NCI-H1930 (cell line): ENCODE measurements around the gene ACAD8.
"Not testable (repeated sequence)": the region's sequence is repeated elsewhere in the genome, so short reads cannot be mapped to it uniquely, and the experiment has no call there.

Experiments
- DNase-seq, 2 experiments: peaks; one replicate each; lab custom pipeline; 2025; lab: John Stamatoyannopoulos, UW

ACAD8 gene

DNA sequence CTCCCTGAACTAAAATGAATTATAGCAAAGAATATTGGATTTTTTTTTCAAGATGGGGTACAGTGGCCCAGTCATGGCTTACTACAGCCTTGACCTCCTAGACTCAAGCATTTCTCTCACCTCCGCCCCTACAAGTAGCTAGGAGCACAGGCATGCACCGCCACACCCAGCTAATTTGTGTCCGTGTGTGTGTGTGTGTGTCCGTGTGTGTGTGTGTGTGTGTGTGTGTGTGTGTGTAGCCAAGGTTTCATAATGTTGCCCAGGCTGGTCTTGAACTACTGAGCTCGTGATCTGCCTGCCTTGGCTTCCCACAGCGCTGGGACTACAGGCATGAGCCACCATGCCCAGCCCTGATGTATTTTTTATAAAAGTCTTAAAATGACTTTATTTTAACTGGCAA is 12.8 kb upstream of the ACAD8 start:
- DNase-seq = no peak

DNA sequence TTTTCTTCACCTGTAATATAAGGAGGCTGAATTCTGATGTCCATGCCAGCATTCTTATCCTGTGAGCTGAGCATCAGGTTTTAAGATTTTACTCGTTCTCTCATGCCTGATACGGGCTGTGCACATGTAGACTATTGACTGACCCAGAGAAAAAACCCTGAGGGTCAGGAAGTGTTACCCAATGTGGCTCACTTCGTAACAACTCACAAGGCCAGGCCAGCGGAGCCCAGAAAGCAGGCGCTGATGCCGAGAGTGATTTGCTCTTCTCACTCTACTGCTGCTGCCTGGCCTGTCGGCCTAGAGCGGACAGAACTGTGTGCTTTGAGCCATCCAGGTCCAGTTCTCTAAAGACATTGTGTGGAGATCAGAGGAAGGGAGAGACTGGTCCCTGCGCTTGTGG is 11.0 kb upstream of the ACAD8 start:
- no peak for DNase-seq

DNA sequence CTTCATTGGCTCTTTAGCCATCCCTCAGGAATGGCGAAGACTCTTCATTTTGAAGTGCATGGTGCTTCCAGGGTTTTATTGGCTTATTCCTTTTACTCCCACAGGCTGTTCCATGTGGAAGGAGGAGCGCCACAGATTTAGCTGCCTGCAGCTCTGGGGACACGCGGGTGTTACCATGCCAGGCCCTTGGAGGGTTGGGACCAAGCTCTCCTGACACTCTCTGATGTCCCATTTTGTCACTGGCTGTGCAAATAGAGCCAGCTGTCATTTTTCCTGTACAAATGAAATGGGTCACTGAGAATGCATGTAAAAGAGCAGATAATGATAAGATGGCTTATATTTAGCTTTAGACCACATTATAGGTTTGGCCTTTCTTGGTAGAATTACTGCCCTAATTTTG is 9.5 kb upstream of the ACAD8 start:
- no peak for DNase-seq

DNA sequence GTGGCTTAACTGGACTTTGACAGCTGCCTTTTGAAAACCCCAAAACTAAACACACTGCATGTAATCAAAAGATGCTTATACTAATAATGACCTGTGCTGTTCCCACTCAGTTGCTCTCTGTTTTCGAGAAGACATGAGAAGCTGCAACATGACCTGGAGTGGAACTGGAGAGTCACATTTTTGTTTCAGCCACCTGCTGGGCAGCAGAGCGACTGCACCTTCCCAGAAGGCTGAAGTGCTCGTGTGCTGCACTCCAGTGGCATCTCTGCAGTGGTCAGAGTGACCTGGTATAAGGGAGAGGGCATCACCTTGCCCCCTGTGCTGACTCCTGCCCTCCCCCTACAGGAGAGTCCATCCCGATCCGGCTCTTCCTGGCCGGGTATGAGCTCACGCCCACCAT is 8.8 kb upstream of the ACAD8 start:
- no peak for DNase-seq

DNA sequence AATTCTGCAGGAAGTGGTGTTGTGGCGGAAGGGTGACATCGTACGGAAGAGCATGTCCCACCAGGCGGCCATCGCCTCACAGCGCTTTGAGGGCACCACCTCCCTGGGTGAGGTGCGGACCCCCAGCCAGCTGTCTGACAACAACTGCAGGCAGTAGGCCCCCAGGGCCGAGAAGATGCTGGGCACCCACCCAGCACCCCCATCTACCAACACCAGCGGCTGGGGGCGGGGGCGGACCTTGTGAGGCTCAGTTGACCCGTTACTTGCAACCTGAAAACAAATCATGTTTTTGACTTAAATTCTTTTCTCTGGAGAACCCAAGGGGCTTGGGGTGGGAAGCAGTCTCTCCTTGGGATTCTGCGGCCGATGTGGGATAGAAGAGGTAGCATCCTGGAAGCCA is 7.9 kb upstream of the ACAD8 start:
- no peak for DNase-seq

DNA sequence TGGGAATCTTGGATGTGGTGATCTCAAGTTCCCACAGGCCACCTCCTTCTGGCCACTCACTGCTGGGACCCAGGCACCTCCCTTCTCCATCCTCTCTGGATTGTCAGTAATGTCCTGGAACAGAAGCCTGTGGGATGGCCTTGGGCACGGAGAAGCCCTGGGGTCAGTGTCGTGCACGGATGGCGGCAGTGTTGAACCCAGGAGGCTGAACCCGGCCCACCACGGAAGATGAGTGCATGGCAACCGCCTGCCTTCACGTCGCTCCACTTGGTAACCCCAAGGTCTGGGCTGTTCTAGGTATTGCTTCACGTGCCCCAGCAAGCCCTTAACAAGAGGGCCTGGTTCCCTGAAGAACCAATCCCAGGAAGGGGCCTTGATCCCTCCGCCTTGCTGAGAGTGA is 7.3 kb upstream of the ACAD8 start:
- no peak for DNase-seq

DNA sequence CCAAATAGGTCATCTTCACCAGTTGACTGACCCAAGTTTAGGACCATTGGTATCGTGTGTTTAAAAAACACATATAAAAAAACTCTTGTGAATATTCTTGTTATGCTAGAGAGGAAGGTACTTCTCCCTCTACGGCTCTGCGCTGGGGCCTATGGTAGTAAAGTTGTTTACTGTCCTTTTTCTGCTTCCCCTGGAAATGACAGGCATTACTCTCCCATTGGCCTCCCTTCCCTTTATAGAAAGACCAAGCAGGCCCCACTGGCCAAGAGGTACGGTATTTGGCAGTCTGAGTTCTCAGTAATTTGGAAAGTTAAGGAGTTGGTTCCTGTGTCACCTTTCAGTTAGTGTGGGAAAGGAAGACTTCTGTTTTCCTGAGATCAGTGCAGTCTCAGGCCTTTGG is 6.7 kb upstream of the ACAD8 start:
- DNase-seq = no peak

DNA sequence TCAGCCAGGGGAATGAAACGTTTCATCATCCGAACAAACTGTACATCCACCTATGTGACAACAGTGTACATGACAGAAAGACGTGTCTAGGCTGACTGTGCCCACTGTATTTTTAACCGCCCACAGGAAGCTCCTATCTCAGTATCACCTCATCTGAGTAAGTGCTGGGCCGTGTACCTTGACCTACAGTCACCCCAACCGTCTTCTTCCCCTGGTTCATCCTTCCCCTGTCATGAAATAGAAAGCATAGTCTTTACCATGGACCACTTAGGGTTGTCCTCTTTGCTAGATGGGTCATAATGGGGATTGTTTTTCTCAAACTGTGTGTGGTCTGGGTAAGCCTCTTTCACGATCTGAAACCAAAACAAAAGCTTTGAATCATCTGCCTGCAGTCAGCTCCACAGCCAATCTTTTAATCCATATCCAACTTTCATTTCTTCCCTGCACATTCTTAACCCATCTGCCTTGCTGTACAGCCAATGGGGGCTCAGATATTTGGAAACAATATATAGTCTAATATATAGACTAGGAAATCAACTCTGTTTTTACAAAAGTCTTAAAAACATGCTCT is 4.4 kb upstream of the ACAD8 start:
- no peak for DNase-seq

DNA sequence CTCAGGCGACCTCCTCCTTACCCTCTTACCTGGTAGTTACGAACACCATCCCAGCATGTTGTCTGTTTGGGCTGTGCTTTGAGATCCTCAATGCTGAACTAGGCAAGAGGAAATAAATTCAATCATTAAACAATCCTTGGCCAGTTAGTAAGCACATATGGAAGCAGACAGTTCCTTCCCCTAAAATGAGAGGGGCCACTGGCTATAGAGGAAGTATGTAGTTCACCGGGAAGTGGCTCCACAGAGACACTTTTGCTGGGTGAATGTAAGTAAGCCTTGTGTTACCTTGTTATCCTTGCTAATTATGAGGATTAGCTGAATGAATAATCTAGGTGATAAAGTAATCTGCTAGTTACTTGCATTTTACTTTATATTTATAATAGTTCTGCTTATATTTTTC is 3.1 kb upstream of the ACAD8 start:
- no peak for DNase-seq

DNA sequence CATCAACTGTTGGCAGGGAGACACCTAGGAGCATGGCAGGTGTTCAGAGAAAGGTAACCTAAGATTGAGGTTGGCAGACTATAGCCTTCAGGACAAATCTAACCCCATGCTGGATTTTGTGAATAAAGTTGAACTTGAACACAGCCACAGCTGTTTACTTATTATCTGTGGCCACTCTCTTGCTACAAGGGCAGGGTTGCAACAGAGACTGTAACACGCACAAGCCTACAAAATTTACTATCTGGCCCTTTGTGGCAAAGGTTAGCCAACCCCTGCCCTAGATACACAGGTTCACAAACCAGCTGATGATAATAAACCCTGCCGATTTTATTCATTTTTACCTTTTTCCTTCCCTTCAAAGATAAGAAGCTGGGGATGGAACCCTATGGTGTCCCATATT is 2.7 kb upstream of the ACAD8 start:
- no peak for DNase-seq

DNA sequence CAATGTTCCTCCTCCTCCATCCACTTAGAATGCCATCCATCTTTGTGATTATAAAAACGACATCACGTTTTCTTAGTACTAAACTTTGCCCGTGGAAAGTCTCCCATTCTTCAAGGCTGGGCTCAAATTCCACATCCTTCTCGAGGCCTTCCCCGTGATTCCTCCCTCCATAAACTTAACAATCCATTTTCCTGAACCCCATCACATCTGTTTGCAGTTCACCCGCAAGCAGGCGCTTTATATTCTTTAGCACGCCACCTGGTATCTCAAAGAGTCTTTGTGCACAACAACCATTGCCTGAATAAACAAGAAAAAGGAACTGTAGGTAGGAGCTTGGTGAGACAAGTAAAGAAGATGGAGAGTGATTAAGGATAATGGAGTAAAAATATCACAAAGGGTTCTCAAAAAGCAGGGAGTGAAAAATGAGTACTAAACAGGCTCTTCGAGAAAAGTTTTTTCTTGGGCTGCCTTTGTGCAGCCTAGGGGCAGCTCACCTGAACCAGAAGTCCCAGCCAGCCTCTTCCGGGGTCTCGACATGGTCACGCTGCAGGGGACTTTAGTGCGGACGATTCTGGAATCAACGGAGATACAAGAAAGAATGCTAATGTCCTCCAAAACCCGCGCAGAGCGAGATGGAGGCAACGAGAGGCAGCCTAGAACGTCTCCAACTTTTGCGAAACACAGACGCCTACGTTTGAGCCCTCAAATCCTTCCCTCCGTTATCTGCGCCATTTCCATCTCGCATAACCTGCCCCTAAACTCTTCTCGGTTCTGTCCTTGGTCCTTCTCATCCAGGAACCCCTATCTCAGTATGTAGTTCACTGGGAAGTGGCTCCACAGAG is 801 bp upstream of the ACAD8 start:
- DNase-seq = no peak

DNA sequence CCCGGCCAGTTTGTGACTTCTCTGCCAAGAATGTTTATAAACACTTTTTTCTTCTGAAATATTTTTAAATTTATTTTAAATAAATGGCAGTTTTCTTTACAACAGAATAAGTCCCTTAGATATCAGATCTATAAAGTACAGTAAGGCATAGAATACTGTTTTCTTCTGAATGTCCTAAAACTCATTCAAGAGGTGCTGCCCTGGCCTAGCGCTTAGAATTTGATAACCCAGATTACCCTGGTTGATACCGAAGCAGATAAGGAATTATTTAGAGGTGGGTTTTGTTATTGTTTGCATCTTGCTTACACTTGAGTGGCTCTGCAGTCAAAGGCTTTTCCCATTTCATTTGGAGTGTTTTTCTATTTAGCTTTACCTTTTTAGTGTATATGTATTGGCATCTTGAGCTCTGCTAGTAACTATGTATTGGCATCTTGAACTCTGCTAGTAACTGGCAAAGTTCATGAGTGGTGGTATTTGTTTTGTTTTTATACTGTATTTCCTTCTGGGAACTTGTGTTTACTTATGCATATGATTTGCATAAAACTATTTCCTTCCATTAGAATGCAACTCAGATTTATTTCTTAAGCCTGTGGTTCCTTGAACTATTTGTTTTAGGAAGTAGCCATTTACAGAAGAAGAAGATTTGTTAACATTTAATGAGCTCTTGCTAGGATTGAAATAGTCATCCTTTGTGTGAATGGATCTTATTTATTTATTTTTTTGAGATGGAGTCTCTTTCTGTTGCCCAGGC is 1.2 kb downstream of the ACAD8 start:
- DNase-seq = no peak

DNA sequence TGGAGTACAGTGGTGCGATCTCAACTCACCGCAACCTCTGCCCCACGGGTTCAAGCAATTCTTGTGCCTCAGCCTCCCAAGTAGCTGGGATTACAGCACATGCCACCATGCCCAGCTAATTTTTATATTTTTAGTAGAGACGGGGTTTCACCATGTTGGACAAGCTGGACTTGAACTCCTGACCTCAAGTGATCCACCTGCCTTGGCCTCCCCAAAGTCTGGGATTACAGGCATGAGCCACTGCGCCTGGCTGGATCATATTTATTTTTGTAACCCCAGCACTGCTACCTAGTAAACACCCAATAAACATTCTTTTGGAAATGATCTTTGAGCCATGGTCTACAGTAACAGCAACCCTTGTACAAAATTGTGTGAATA is 1.8 kb downstream of the ACAD8 start:
- DNase-seq = not testable (repeated sequence)

DNA sequence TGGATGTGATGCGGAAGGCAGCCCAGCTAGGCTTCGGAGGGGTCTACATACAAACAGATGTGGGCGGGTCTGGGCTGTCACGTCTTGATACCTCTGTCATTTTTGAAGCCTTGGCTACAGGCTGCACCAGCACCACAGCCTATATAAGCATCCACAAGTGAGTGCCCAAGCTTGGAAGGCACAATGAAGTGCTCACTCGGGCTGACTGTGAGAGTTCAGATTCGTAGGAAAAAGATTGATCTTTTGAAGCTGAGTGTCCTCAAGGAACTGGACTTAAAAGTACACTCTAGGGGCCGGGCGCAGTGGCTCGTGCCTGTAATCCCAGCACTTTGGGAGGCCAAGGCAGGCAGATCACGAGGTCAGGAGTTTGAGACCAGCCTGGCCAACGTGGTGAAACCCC is 3.7 kb downstream of the ACAD8 start:
- DNase-seq = no peak

DNA sequence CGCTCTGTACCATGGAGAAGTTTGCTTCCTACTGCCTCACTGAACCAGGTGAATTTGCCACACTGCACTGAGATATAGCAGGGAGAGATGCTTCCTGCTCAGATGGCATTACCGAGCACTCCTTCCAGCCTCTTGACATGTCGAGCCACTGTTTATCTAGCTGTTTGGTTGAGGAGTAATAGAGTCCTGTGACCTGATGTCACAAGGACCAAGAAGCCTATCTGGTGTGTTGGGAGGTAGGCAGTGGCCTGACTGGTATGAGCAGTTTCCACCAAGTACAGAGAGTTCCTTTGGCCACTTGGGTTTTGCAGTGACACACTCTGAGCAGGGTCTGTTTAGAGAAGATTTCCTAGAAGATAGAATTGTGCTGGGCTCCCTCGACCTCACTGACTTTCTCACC is 5.2 kb downstream of the ACAD8 start:
- no peak for DNase-seq

DNA sequence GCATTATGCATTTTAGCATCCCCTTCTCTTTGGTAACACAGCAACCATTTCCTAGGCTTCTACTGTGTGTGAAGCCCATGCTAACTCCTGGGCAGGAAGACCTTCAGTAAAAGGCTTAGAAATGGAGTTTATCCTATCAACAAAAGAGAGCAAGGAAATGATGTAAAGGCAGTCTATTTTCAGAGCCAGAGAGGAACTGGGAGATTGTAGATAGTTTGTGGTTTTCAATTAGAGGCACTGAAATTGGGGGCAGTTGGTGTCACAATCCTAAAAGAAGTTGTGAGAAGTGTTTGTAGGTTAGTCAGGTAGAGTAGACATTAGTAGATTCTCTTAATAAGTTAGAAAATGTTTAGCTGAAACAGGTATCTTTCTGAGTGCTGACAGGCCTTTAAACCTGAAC is 7.1 kb downstream of the ACAD8 start:
- no peak for DNase-seq

DNA sequence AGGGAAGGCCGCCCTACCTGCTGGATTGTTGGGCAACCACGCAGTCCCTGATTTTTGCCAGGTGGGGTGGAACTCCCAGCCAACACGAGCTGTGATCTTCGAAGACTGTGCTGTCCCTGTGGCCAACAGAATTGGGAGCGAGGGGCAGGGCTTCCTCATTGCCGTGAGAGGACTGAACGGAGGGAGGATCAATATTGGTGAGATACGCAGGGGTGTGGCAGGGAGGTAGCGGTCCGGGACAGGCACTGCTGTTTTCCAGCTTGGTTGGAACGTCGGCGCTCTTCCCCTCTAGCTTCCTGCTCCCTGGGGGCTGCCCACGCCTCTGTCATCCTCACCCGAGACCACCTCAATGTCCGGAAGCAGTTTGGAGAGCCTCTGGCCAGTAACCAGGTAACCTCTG is 7.6 kb downstream of the ACAD8 start:
- no peak for DNase-seq

DNA sequence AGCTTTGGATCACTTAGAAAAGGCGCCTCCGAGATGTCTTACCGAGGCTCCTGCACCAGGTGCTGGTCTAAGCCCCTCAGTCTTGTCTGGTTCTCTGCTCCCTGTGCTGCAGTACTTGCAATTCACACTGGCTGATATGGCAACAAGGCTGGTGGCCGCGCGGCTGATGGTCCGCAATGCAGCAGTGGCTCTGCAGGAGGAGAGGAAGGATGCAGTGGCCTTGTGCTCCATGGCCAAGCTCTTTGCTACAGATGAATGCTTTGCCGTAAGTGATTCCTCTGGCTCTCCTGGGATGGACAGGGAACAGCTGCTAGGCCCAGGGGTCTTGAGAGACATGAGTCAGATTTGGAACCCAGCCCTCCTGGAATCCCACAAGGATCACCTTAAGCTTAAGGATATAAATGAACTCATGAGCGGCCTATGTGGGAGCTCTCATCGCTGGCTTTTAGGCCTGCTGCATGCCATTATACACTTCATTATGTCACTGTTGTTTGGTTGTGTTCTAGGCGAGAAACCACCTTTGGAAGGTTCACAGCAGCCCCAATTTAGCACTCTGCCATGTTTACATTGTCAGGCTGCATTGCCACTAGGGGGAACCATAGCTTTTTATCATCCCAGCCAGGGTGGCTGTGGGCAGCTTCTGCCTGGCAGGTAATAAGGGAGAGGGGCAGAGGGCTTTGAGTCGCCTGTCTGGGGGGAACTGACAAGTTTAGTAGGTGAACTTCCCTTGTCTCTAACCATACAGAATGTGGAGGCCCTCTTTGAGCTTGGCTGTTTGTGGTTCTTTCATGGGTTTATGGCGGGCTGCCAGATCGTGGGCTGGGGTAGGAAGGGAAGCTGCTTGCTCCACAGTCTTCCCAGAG is 8.5 kb downstream of the ACAD8 start:
- peak in 1 of 2 experiments; percentile 19 for DNase-seq

DNA sequence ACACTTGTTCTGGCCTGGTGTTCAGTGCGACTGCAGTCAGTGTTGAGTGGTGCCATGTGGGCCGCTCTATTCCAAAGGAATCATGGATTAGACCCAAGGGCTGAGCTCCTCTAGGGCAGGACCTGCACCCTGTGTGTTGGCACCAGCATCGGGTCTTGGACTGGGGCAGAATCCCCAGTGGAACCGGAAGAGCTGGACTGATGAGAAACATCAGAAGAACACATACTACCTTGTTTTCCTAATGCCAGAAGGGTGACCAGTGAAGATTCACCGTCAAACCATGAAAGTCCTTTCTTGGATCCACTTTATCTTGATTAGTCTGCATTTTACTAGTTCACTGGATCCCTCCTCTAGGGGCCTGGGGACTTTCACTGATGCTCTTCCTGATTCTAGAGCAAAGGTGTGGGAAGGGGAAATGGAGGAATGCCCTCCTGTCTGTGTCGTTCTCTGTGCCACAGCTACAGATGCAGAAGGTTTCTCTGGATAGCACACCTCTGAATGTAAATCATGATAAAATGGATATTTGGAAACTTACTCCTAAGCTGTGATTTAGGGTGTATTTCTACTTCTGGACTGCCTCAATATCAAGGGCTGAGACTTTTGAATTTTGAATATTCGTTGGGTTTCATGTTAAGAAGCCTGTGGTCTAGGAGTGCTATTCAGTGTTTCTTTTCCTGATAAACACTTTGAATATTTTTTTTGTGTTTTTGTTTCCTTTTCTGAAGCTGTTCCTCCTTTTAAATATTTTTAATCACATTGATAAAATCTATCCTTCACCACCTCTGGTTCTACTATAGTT is 11.8 kb downstream of the ACAD8 start:
- no peak for DNase-seq

DNA sequence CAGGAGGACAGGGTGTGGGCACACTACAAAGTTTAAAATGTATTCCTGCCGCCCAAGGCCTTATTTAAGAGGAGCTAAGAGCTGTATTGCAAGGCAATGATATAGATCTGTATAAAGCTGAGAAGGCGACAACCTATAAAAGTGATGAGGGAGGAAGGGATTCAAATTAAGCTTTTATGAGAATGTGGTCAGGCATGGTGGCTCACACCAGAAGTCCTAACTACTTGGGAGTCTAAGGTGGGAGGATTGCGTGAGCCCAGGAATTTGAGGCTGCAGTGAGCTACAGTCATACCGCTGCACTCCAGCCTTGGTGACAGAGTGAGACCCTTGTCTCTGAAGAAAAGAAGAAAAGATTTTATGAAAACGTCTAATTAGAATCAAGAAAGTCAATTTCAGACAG is 13.1 kb downstream of the ACAD8 start:
- no peak for DNase-seq

DNA sequence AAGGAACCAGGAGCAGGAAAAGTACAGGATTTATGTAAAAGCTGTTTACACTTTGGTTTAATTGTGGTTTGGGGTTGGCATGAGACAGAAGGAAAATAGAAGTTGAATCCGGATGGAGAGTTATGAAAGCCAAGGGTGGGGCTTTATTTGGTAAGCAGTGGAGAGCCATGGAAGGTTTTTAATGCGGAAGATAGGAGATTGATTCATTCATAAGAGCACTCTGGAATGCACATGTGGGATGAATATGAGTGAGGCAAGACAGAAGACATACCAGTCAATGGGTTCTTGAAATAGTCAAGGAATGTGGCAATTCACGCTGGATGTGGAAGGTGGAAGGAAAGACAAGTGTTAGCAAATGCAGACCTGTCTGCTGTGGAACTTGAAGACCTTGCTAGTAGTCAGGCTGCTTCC is 13.5 kb downstream of the ACAD8 start:
- DNase-seq = no peak

DNA sequence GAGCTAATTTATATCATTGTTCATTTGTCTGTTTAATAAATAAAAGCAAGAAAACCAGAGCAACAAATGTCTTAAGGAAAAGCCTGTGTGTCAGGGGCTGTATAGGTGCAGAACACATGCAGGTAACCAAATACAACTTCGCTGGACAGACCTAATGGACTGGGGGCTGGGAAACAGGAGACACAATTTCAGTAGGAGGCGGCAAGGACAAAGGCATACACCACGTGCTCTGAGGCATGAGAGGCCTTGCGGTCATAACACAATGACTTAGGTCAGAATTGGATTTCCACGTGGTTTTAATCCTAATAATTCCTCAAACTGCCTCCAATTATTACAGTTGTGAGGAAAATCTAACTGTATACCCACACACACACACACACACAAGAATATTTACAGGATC is 14.1 kb downstream of the ACAD8 start:
- DNase-seq = no peak
